ENCODE data around the gene CAV1.

CAV1 gene

GRCh38 chr7:116505278-116505677 is 19.6 kb upstream of the CAV1 start:
- no peak for DNase-seq

DNA sequence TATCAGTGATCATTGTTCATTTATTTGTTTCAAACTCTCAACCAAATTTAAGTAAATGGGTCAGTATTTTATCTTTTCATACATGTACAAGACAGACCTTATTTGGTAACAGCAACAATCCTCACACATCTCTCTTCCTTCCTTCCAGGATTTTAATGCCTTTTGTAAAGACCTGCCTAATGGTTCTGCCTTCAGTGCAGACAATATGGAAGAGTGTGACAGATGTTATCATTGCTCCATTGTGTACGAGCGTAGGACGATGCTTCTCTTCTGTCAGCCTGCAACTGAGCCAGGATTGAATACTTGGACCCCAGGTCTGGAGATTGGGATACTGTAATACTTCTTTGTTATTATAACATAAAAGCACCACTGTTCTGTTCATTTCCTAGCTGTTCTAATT is 19.0 kb upstream of the CAV1 start:
- no peak for DNase-seq

GRCh38 chr7:116509982-116510579 is 14.8 kb upstream of the CAV1 start:
- no peak for DNase-seq

- no peak for DNase-seq
These were observed 14.0 kb upstream of the CAV1 start for GRCh38 chr7:116510795-116511194.

GRCh38 chr7:116511552-116512519 is 13.0 kb upstream of the CAV1 start:
- peak in 1 of 2 experiments; percentile 13 for DNase-seq

GRCh38 chr7:116512520-116513188 is 12.2 kb upstream of the CAV1 start:
- DNase-seq, result no peak

DNA sequence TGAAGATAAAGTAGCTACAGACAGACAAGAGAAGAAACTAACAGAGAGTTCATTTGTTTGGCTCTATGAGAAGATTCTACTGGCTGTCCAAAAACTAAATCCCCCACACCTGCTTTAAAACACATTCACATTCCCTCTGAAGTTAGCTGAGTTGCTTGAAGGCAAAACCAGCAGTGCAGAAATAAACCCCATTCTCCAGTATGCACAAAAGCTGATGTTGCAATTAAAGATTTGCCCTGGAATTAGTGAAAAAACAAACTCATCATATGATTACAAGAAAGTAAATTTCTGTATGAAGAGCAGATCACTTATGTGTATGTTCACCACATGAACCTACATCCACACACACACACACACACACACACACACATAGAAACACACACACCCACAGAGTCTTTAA is 9.3 kb upstream of the CAV1 start:
- DNase-seq, result no peak

- no peak for DNase-seq
These were observed 8.5 kb upstream of the CAV1 start for GRCh38 chr7:116516324-116516723.

GRCh38 chr7:116517626-116518025 is 7.2 kb upstream of the CAV1 start:
- no peak for DNase-seq

GRCh38 chr7:116518961-116519360 is 5.9 kb upstream of the CAV1 start:
- no peak for DNase-seq

GRCh38 chr7:116521046-116521664 is 3.7 kb upstream of the CAV1 start:
- no peak for DNase-seq

DNA sequence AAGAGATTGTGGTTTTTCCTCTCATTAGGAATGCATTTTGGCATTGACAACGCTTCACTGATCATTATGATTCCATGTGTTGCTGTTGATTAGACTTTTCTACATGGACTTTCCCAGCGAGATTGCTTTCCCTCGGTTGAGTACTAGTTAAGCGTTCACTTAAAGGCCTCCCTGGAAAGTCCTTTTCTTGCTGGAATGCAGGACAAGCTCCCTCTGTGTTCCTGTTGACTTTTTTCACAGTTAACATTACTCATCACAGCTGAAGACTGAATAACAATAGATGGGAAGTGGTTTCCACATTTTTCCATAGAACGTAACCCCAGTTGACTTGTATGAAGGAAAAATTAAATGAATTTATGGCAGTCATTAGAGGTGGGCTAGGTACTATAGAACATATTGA is 2.6 kb upstream of the CAV1 start:
- no peak for DNase-seq

GRCh38 chr7:116524221-116524608 is 621 bp upstream of the CAV1 start:
- DNase-seq, result no peak

DNA sequence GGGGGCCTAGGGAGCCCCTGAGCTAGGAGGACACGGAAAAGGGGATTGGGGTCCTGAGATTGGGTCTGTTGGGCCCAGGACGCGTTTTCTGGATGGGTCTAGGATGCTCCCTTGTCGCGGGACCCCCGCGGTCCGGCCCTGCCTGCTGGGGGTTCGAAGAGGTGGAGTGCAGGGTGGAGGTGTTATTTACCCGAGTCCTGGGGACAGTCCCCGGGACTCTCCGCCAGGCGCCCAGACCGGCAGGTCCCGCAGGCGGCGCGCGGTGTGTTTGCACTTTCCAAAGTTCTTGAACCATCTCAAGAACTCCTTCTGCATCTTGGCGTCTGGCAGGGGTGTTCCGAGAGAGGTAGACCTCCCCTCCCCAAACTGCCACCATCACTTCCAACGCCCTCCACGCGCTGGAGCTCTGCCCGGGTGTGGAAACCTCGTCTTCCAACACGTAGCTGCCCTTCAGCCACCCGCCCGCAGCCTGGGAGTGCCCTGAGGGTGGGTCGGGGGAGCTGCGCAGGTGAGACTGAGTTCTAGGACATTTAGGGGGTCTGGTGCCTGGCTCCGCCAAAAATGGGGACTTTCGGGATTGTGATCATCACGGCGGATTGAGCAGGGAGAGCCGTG is 569 bp downstream of the CAV1 start:
- DNase-seq, result peak; percentile 35 to 49

GRCh38 chr7:116525913-116526861 is 1.4 kb downstream of the CAV1 start:
- DNase-seq, result peak; percentile 66 to 68

DNA sequence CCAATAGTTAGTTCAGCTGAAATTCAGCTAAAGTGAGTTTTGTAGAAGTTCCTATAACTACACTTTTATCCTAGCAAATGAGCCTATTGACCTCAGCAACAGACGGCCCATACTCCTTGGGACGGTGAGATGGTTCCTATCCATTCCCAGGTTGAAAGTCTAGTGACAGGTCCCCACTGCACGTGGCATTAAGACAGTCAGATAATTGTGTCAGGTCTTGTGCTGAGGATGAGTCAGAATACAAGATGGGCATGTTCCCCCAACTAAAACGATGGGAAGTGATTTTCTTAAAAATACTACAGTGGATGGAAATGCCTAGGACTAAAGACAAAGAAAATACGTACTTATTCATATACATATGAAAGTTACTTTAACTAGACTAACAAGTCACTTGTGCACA is 2.1 kb downstream of the CAV1 start:
- no peak for DNase-seq

DNA sequence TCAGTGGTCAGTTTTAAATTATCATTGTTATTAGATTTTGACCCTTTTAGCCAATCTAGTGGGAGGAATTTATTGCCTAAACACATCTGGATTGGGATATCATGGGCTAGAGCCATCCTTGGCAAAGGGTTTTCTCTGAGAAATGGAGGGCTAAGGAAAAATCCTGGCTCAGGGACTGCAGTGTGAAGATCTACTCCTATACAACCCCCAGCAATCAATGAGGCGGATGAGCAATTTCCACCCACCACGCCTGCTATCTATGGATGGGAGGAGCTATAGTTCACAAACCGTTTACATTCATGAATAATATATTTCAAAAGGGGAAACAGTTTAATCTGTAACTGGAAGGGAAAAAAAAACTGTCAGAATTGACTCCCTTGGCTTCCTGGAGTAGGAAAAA is 2.7 kb downstream of the CAV1 start:
- DNase-seq, result no peak

DNA sequence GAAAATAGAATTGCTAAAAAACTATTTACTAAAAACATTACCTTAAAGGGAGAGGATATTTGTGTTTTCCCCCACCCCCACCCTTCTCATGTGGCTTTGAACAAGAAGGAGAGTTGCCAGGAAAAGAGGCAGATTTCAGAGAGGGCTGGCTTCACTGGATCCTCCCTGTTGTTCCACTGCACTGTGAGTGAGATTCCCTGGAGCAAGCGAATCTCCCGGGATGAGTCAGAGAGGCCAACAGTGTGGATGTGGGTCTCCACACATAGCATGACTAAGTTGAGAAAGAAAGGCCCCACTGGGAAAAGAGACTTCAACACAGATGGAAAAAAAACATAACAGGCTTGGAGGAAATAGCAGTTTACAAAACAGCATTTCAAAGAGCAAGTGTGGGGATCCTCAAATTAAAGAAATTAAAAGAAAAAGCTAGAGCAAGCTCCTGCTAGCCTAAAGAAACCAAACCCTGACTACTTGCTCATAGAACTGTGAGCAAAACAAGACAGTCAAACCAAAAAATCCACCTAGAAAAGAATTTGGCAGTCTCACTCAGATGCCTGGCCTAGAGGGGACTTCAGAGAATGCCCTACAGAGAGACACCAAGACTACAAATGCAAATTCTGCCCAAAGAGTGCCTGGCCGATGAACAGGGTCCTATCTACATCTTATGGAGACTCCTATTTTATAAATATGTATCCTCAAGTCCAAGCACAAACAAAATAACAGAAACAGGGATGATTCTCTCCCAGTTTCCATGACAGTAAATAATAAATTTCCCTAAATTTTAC is 3.4 kb downstream of the CAV1 start:
- DNase-seq, result no peak

DNA sequence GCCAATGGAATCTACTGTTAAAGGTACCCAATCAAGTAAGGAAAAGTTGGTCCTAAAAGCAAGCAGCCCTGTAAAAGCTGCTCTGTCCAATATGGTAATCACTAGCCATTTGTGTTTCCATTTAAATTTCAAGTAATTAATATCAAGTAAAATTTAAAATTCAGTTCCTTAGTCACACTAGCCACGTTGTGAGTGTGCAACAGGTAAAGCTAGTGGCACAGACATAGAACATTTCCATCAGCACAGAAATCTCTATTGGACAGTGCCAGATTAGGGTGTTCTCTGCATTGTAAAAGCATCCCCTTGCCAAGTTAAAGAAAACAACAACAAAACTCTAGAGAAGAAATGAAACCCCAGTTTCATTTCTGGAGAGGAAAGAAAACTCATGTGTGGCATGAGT is 4.4 kb downstream of the CAV1 start:
- no peak for DNase-seq

GRCh38 chr7:116530107-116530820 is 5.4 kb downstream of the CAV1 start:
- no peak for DNase-seq
